ENCODE results near the gene DDX54.
A peak's percentile ranks its signal among the peaks of the same experiment; 100 is the strongest.

The DDX54 gene

GRCh38 chr12:113190761-113191160 is 5.5 kb upstream of the DDX54 start:
- no peak overlapping the region for H3K27ac ChIP-seq
- H3K4me3 ChIP-seq: no peak overlapping the region
- TF ChIP-seq CTCF (IDR thresholded peaks at IDR 0.05): no peak
- no peak for DNase-seq
- H3K27me3 ChIP-seq: no peaks in the 10 kb centered on the region
- intact Hi-C loops (cut with DNase I; ENCODE audit: low total_unique reads): loop anchor here (5.0 to 10.0 kb wide), 2 partner anchors 82 to 144 kb away; partner anchors contain the start of gene SLC8B1
- peaks cover 6 to 30% (median 7%) of the 10 kb centered on the region in 3 donors for H3K36me3 ChIP-seq
- no peaks in the 10 kb centered on the region for H3K9me3 ChIP-seq
- H3K4me1 ChIP-seq: peaks cover 0 to 39% (median 28%) of the 10 kb centered on the region in 4 donors

GRCh38 chr12:113189361-113189760 is 4.1 kb upstream of the DDX54 start:
- peaks cover 6 to 30% (median 7%) of the 10 kb centered on the region in 3 donors for H3K36me3 ChIP-seq
- H3K27me3 ChIP-seq: no peaks in the 10 kb centered on the region
- no peak overlapping the region for H3K27ac ChIP-seq
- peaks cover 0 to 32% (median 24%) of the 10 kb centered on the region in 4 donors for H3K4me1 ChIP-seq
- no peak overlapping the region for H3K4me3 ChIP-seq
- no peaks in the 10 kb centered on the region for H3K9me3 ChIP-seq
- intact Hi-C loops (cut with DNase I; ENCODE audit: low total_unique reads): no loop called here
- no peak for DNase-seq
- no peak for TF ChIP-seq CTCF (IDR thresholded peaks at IDR 0.05)

GRCh38 chr12:113186666-113187325 is 1.5 kb upstream of the DDX54 start:
- no peak for TF ChIP-seq CTCF (IDR thresholded peaks at IDR 0.05)
- H3K9me3 ChIP-seq: no peaks in the 10 kb centered on the region
- no peaks in the 10 kb centered on the region for H3K27me3 ChIP-seq
- intact Hi-C loops (cut with DNase I; ENCODE audit: low total_unique reads): no loop called here
- H3K4me3 ChIP-seq: peak overlapping the region; percentile 87 to 96
- no peak for DNase-seq
- peaks cover 0 to 33% (median 24%) of the 10 kb centered on the region in 4 donors for H3K4me1 ChIP-seq
- peak overlapping the region; percentile 37 to 97 for H3K27ac ChIP-seq
- H3K36me3 ChIP-seq: peaks cover 5 to 26% (median 6%) of the 10 kb centered on the region in 3 donors

GRCh38 chr12:113186033-113186365 is 721 bp upstream of the DDX54 start:
- Histone ChIP-seq H3K4me1 (peaks cover 0 to 33% (median 24%) of the 10 kb centered on the region in 4 donors), H3K27ac (peak overlapping the region; percentile 97 to 98), H3K4me3 (peak overlapping the region; percentile 87 to 96), H3K36me3 (peaks cover under 1 to 26% (median 1%) of the 10 kb centered on the region in 3 donors), H3K27me3 (no peaks in the 10 kb centered on the region), H3K9me3 (no peaks in the 10 kb centered on the region)
- intact Hi-C loops (cut with DNase I; ENCODE audit: low total_unique reads): no loop called here
- no peak for DNase-seq
- TF ChIP-seq CTCF (IDR thresholded peaks at IDR 0.05): no peak

- Histone ChIP-seq H3K27ac (peak overlapping the region; percentile 97 to 98), H3K36me3 (peaks cover 12 to 31% (median 12%) of the 10 kb centered on the region in 3 donors), H3K9me3 (no peaks in the 10 kb centered on the region), H3K4me1 (peaks cover 0 to 33% (median 24%) of the 10 kb centered on the region in 4 donors), H3K27me3 (no peaks in the 10 kb centered on the region), H3K4me3 (peak overlapping the region; percentile 87 to 96)
- intact Hi-C loops (cut with DNase I; ENCODE audit: low total_unique reads): no loop called here
- TF ChIP-seq CTCF (IDR thresholded peaks at IDR 0.05): no peak
- DNase-seq: peak; percentile 89 to 93
These were observed 438 bp downstream of the DDX54 start for GRCh38 chr12:113184900-113185179.
